KMS-11 (cell line): ENCODE measurements around the gene OVAAL.

Source experiments
- H2AFZ ChIP-seq: fragments of 200-600 bp; sonication (generic); 2 replicates; pipeline ENCODE4 v1.6.1; 2016; ENCODE audit warnings: antibody characterized with exemption, mixed run types, low read depth
- H3K27ac ChIP-seq: fragments of 200-600 bp; sonication (generic); 2 replicates; pipeline ENCODE4 v1.6.1; 2016; ENCODE audit warnings: mild to moderate bottlenecking, mixed run types
- H3K27me3 ChIP-seq: fragments of 200-600 bp; sonication (generic); 2 replicates; pipeline ENCODE4 v1.6.1; 2017; ENCODE audit warnings: mild to moderate bottlenecking, low read depth, mixed run types, moderate library complexity; ENCODE audit not compliant: insufficient read depth
- H3K36me3 ChIP-seq: fragments of 200-600 bp; sonication (generic); 2 replicates; pipeline ENCODE4 v1.6.1; 2017; ENCODE audit warnings: mild to moderate bottlenecking, mixed run types; ENCODE audit not compliant: insufficient read depth
- H3K4me1 ChIP-seq: fragments of 200-600 bp; sonication (generic); 2 replicates; pipeline ENCODE4 v1.6.1; 2016; ENCODE audit warnings: mild to moderate bottlenecking, low read depth, mixed run types; ENCODE audit not compliant: poor library complexity, severe bottlenecking
- H3K4me2 ChIP-seq: fragments of 200-600 bp; sonication (generic); 2 replicates; pipeline ENCODE4 v1.7.0; 2016; ENCODE audit warnings: mild to moderate bottlenecking, mixed run types
- H3K4me3 ChIP-seq: fragments of 200-600 bp; sonication (generic); IDR thresholded peaks from 2 replicates; pipeline ENCODE4 v1.6.1; 2017; ENCODE audit warnings: low read depth, low read length, mixed read lengths; ENCODE audit not compliant: insufficient read depth
- H3K79me2 ChIP-seq: fragments of 200-600 bp; sonication (generic); 2 replicates; pipeline ENCODE4 v1.6.1; 2016; ENCODE audit warnings: low read depth, mixed run types; ENCODE audit not compliant: insufficient read depth
- H3K9ac ChIP-seq: fragments of 200-600 bp; sonication (generic); 2 replicates; pipeline ENCODE4 v1.6.1; 2016; ENCODE audit warnings: mild to moderate bottlenecking, mixed run types
- H4K20me1 ChIP-seq: fragments of 200-600 bp; sonication (generic); 2 replicates; pipeline ENCODE4 v1.6.1; 2016; ENCODE audit warnings: mild to moderate bottlenecking, mixed run types; ENCODE audit not compliant: insufficient read depth
- CTCF ChIP-seq: fragments of 200-600 bp; sonication (generic); conservative IDR thresholded peaks from 2 replicates; pipeline ENCODE4 v1.6.1; 2017; ENCODE audit warnings: low read depth, mild to moderate bottlenecking, antibody characterized with exemption, low read length, moderate library complexity, mixed read lengths

OVAAL gene

GRCh38 chr1:180563026-180563827 lies 4.5 kb downstream of the OVAAL start:
- no peak overlapping the region for H2AFZ ChIP-seq
- H3K27ac ChIP-seq: no peak overlapping the region
- H3K9ac ChIP-seq: no peak overlapping the region

GRCh38 chr1:180565121-180565871 lies 6.5 kb downstream of the OVAAL start:
- H3K79me2 ChIP-seq: no peaks in the 10 kb centered on the region
- H3K4me2 ChIP-seq: no peak overlapping the region
- H3K4me1 ChIP-seq: no peaks in the 10 kb centered on the region
- no peak overlapping the region for H3K27ac ChIP-seq
- H3K9ac ChIP-seq: no peak overlapping the region
- no peak for TF ChIP-seq CTCF
- no peaks in the 10 kb centered on the region for H3K27me3 ChIP-seq
- H3K4me3 ChIP-seq: no peak overlapping the region
- no peak overlapping the region for H2AFZ ChIP-seq
- no peaks in the 10 kb centered on the region for H3K36me3 ChIP-seq
- H4K20me1 ChIP-seq: no peaks in the 10 kb centered on the region

More at GRCh38 chr1:180563026-180563827, 4.5 kb downstream of the OVAAL start:
- Histone ChIP-seq H3K4me2 (no peak overlapping the region), H3K36me3 (no peaks in the 10 kb centered on the region), H3K79me2 (no peaks in the 10 kb centered on the region), H3K27me3 (no peaks in the 10 kb centered on the region), H4K20me1 (no peaks in the 10 kb centered on the region), H3K4me1 (no peaks in the 10 kb centered on the region), H3K4me3 (no peak overlapping the region)
- no peak for TF ChIP-seq CTCF

- Histone ChIP-seq H4K20me1 (no peaks in the 10 kb centered on the region), H3K4me3 (no peak overlapping the region), H3K4me2 (no peak overlapping the region), H3K4me1 (no peaks in the 10 kb centered on the region), H3K27me3 (no peaks in the 10 kb centered on the region), H3K27ac (no peak overlapping the region), H3K36me3 (no peaks in the 10 kb centered on the region), H3K9ac (no peak overlapping the region), H3K79me2 (no peaks in the 10 kb centered on the region), H2AFZ (no peak overlapping the region)
- TF ChIP-seq CTCF: no peak
Measured at GRCh38 chr1:180566026-180566425, 7.3 kb downstream of the OVAAL start.

- Histone ChIP-seq H4K20me1 (no peaks in the 10 kb centered on the region), H3K4me1 (no peaks in the 10 kb centered on the region), H3K9ac (no peak overlapping the region), H3K27ac (no peak overlapping the region), H3K4me3 (no peak overlapping the region), H2AFZ (no peak overlapping the region), H3K79me2 (no peaks in the 10 kb centered on the region), H3K27me3 (no peaks in the 10 kb centered on the region), H3K36me3 (no peaks in the 10 kb centered on the region), H3K4me2 (no peak overlapping the region)
- TF ChIP-seq CTCF: no peak
Measured at GRCh38 chr1:180566495-180566894, 7.7 kb downstream of the OVAAL start.
